ENCODE data around the gene UTP25. TPM values are rescaled to one million over a fixed set of nuclear protein-coding genes. Genes with fewer than 3 reads are reported as not detected.
"Not testable (repeated sequence)": the region's sequence is repeated elsewhere in the genome, so short reads cannot be mapped to it uniquely, and the experiment has no call there.

UTP25 gene
- polyA plus RNA-seq, 1 experiment: 6.8 TPM

DNA sequence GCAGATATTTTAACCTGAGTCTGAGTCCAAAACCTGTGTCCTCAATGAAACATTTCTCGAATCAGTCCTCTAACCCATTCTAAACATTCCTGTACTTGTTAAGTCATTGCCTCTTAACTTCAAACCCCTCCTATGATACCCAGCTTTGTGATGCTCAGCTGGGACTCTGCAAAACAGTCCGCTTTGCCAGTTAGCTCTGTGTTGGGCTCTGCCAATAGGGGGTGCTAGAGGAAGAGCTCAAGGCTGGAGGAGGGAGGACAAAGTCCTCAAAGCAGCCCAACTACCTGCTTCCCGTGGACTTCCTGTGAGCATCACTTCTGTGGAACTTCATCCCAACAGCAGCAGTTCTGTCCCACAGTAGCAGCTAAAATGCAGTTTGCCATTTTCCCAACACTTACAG, 72.2 kb downstream of the UTP25 start:
- TF ChIP-seq, protein P1, sequence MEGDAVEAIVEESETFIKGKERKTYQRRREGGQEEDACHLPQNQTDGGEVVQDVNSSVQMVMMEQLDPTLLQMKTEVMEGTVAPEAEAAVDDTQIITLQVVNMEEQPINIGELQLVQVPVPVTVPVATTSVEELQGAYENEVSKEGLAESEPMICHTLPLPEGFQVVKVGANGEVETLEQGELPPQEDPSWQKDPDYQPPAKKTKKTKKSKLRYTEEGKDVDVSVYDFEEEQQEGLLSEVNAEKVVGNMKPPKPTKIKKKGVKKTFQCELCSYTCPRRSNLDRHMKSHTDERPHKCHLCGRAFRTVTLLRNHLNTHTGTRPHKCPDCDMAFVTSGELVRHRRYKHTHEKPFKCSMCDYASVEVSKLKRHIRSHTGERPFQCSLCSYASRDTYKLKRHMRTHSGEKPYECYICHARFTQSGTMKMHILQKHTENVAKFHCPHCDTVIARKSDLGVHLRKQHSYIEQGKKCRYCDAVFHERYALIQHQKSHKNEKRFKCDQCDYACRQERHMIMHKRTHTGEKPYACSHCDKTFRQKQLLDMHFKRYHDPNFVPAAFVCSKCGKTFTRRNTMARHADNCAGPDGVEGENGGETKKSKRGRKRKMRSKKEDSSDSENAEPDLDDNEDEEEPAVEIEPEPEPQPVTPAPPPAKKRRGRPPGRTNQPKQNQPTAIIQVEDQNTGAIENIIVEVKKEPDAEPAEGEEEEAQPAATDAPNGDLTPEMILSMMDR (IDR thresholded peaks at IDR 0.05; ENCODE audit: insufficient read depth, low read depth, low read length): peak; percentile 35; the same call in 1 of the 2 replicates
- H3K4me3 ChIP-seq (ENCODE audit: low read depth, low read length): no peak overlapping the region
- H3K36me3 ChIP-seq (ENCODE audit: control insufficient read depth, insufficient read depth, low read length): no peaks in the 10 kb centered on the region
- DNase-seq (ENCODE audit: low read depth): no peak
- no peaks in the 10 kb centered on the region for H3K27me3 ChIP-seq (ENCODE audit: control insufficient read depth, insufficient read depth, low read length)
- CTCF ChIA-PET: interaction anchor here (0.5 to 1.2 kb wide), 5 partner anchors 9 to 27 kb away, joined by 3 to 5 read pairs (median 4); no protein-coding TSS in a partner anchor
- POLR2A ChIA-PET: no interaction called here

DNA sequence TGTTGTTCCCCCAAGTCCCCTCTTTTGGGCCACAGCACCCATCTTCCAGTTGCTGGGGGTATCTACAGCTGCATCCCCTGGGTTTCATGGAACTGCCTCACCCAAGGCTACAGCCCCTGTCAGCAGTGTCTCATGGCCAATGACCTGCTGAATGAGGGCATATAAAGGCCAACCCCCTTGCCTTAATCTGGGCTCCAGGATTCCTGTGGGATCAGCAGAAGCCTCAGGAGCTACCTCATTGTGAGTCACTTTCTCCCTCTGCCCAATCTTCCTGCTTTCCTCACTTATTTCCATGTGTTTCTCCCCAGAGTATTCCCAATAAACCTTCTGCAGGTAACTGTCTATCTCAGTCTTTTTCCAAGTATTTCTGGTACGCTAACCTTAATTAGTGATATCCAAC, 73.0 kb downstream of the UTP25 start:
- Histone ChIP-seq H3K36me3 (ENCODE audit: control insufficient read depth, insufficient read depth, low read length) (no peaks in the 10 kb centered on the region), H3K4me3 (ENCODE audit: low read depth, low read length) (no peak overlapping the region), H3K27me3 (ENCODE audit: control insufficient read depth, insufficient read depth, low read length) (no peaks in the 10 kb centered on the region)
- ChIA-PET CTCF (interaction anchor here (0.7 to 1.2 kb wide), 2 partner anchors 25 to 26 kb away, joined by 3 to 4 read pairs; no protein-coding TSS in a partner anchor), POLR2A (interaction anchor here (0.6 kb wide), 1 partner anchor 13 kb away, joined by 7 read pairs; no protein-coding TSS in a partner anchor)
- no peak for DNase-seq (ENCODE audit: low read depth)
- TF ChIP-seq, protein P1 (IDR thresholded peaks at IDR 0.05; ENCODE audit: insufficient read depth, low read depth, low read length): no peak

DNA sequence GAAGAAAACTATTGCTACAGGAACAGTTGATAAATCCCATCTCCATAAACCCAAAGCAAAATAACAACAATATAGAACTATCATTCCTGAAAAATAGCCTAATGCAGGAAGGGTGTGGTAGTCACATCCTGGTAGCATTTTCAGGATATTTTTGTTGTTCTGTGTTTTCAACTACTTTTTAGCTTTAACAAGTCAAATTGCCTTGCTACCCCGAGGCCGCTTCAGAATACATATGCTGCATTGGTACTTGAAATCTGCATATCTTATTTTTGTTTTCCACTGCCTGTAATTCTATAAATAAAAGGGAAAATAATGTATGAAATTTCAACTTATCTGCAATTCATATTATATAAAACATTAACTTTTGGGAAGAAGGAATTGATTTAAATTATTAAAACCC, 73.4 kb downstream of the UTP25 start:
- H3K4me3 ChIP-seq (ENCODE audit: low read depth, low read length): no peak overlapping the region
- TF ChIP-seq, protein P1 (IDR thresholded peaks at IDR 0.05; ENCODE audit: insufficient read depth, low read depth, low read length): no peak
- H3K36me3 ChIP-seq (ENCODE audit: control insufficient read depth, insufficient read depth, low read length): no peaks in the 10 kb centered on the region
- no peaks in the 10 kb centered on the region for H3K27me3 ChIP-seq (ENCODE audit: control insufficient read depth, insufficient read depth, low read length)
- DNase-seq (ENCODE audit: low read depth): no peak
- ChIA-PET CTCF (no interaction called here), POLR2A (no interaction called here)

DNA sequence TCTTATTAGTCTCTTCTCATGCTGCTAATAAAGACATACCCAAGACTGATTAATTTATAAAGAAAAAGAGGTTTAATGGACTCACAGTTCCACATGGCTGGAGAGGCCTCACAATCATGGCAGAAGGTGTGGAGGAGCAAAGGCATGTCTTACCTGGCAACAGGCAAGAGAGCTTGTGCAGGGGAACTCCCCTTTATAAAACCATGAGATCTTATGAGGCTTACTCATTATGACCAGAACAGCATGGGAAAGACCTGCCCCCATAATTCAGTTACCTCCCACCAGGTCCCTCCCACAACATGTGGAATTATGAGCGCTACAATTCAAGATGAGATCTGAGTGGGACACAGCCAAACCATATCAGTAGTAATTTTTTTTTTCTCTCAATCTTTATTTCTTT, 77.0 kb downstream of the UTP25 start:
- H3K27me3 ChIP-seq (ENCODE audit: control insufficient read depth, insufficient read depth, low read length); CTCF ChIA-PET; H3K36me3 ChIP-seq (ENCODE audit: control insufficient read depth, insufficient read depth, low read length); H3K4me3 ChIP-seq (ENCODE audit: low read depth, low read length); POLR2A ChIA-PET; DNase-seq (ENCODE audit: low read depth): not testable (repeated sequence)

Other genes with a start within 250 kb of the UTP25 start
- 0.81 and 1.5 TPM in 2 replicates for gene CAMK1G, start 244.3 kb upstream of the UTP25 start, polyA plus RNA-seq (2011; rRNA removed)
- 2.4 and 4.4 TPM in 2 replicates for gene LAMB3, start 175.5 kb upstream of the UTP25 start, polyA plus RNA-seq (2011; rRNA removed)
- gene G0S2, start 152.6 kb upstream of the UTP25 start, polyA plus RNA-seq (2011; rRNA removed): 0.43 and 0.61 TPM in 2 replicates
- gene HSD11B1, start 123.1 kb upstream of the UTP25 start, polyA plus RNA-seq (2011; rRNA removed): 0.15 and 0.16 TPM in 2 replicates
- gene TRAF3IP3, start 71.9 kb upstream of the UTP25 start, polyA plus RNA-seq (2011; rRNA removed): not detected in 2 replicates
- gene C1orf74, start 43.4 kb upstream of the UTP25 start, polyA plus RNA-seq (2011; rRNA removed): 1.3 and 1.6 TPM in 2 replicates
- gene IRF6, start 21.8 kb upstream of the UTP25 start, polyA plus RNA-seq (2011; rRNA removed): 0.94 and 1.7 TPM in 2 replicates
- 1.5 and 3.1 TPM in 2 replicates for gene SYT14, start 110.2 kb downstream of the UTP25 start, polyA plus RNA-seq (2011; rRNA removed)